ENCODE results near the gene MUC5B.

Gene MUC5B

DNA sequence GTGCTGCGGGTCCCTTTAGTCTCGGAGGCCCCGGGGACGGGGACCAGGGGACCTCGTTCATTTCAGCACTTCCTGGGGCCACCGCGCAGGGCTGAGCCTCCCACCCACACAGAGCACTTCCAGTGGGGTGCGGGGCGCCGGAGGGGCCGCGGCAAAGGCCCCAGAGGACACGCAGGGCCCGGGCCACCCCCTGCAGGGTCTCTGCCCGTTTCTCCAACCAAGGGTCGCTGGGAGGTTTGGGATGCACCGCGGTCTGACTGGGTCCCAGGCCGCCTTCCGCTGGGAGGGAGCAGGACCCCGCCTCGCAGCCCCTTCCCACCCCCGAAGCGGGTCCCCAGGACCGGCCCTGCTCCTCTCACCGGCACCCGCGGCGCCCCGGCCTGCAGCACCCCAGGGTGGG is 49.1 kb downstream of the MUC5B start:
- no peak for DNase-seq

DNA sequence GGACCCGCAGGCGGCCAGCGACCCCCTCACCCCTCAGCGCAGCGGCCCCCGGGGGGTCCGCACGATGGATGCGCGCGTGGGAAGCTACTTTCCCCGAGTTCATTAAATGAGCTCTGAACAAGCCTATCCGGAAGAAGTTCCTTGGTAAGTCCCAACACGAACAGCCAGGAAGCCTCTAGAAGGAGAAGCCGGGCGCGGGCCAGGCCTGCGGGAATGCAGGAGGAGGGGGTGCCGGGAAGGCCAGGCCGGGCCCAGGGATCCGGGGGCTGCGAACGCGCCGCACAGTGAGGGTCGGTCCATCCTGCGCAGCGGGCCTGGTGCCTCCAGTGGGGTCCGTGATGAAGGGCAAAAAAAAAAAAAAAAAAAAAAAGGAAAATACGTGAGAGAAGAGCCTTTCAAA is 49.7 kb downstream of the MUC5B start:
- DNase-seq = no peak

GRCh38 chr11:1274501-1274900 is 51.6 kb downstream of the MUC5B start:
- no peak for DNase-seq

DNA sequence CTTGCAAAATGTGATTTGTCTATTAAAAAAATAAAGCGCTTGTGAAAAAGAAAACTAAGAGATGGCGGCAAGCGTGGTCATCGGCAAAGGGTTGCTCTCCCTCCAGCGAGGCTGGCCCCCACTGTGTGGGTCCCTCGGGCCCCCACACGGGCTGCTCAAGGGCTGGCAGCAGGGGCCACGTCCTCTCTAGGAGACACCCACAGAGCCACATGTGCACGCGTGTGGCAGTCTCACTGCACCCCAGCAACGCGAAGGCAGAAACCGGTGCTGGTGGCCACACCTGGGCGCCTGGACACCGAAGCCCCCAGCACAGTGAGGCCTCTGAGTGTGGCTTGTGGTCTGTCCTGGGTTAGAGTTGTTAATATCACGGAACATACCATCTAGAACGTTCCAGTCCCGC is 52.2 kb downstream of the MUC5B start:
- no peak for DNase-seq

- DNase-seq = no peak
Observed at GRCh38 chr11:1276041-1276790, 53.4 kb downstream of the MUC5B start.

DNA sequence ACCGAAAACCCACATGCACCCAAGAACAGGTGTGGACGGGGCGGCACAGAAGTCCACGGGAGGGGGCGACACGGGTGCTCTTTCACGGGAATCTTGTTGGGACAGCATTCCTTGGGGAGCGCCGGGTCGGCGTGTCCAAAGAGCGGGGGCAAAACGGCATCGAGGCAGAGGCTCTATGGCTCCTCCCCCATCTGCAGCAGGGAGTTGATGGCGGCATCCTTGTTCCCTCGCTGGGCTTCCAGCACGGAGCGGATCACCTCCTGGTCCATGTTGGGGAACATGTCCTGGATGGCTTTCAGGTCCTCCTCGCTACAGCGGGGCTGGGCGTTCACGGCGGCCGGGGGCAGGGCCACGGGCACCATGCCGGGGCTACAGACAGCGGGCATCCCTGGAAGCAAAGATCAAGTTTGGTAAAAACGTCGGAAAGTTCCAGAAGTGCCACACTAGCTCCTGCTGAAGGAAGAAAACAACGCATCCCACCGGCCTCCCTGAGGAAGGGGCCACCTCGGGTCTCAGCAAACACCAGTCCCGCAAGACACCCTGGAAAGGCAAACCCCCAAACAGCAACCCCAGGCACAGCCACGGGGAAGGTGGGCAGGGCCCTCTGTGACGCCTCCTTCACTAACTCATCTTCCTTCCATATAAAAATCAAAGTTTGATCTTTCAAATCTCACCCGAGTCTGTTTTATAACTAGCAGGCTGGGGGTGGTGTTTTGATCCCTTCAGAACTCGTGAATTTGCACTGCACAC is 54.2 kb downstream of the MUC5B start:
- no peak for DNase-seq

DNA sequence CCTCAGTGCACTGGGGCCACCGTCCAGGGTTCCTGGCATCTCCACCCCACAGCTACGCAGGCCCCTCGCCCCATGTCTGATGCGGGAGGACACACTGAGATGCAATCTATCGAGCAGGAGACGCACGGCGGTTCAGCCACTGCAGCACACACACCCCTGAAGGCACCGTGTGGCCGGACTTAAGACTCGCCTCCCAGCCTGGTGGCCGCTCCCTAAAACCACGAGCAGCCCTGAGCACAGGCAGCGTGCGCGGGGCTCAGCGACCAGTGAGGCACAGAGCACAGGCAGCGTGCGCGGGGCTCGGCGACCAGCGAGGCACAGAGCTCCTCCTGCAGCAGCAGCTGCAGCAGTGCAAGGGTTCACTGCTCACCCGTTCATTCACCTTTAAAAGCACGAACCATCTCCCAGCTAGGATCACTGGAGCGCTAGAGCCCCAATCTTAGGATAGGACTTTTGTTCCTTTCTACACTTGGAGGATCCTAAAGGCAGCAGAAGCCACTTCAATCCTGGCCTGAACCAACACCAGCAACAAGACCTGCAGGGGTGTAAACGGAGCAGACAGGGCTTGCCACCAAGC is 55.2 kb downstream of the MUC5B start:
- DNase-seq = no peak

DNA sequence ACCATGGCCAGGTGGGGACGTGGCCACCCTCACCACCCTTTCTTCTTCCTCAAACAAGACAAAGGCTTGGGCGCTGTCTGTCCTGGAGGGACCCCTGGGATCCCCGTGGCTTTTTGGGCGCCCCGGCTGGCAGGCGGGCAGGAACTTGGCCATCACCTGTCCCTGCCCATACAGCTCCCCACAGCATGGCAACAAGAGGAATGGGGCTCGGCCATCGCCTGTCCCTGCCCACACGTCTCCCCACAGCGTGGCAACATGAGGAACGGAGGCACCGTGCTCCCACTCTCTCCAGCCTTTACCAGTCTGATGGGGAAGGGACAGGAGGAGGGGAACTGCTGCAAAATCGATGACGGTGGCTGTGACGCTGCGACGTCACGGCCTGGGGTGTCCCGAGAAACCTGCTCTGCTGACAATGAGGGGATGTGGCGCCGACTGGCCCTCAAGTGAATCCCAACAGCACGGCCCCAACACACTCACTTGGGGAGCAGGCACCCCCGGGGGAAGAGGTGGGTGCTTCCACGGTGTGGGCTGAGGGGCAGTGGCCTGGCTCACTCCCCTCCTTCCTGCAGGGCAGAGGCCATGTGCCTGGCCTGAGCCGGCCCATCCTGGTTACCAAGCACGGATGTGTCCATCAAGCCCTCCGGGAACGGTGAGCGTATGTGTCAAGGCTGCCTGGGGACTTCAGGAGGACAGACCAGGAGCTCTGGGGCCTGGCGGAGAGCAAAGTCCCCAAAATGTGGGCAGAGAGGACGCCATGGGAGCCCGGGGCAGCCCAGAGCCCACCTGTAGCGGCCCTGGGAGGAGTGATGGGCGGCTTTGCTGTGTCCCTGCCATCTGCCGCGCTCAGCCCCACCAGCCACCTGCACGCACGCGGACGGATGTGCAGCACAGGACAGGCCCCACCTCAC is 56.2 kb downstream of the MUC5B start:
- DNase-seq = no peak

DNA sequence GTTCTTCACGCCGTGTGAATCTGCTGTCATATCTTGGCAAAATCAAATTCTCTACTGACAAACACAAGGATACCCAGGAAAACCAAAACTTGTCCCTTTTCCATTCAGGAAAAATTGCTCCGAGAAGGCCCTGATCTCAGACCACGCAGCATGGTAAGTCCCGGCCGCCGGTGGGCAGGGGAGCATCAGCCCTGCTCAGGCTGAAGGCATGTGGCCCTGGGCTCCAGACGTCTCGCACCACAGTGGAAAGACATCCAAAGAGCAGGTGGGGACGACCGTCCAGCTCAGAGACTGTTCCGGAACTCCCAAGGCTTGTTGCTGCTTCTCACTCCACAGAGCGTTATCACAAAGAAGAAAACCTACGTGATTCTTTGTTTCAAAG is 56.8 kb downstream of the MUC5B start:
- DNase-seq = no peak

GRCh38 chr11:1280116-1281035 is 57.5 kb downstream of the MUC5B start:
- DNase-seq = no peak

- DNase-seq = no peak
Observed at GRCh38 chr11:1281326-1281973, 58.6 kb downstream of the MUC5B start.

DNA sequence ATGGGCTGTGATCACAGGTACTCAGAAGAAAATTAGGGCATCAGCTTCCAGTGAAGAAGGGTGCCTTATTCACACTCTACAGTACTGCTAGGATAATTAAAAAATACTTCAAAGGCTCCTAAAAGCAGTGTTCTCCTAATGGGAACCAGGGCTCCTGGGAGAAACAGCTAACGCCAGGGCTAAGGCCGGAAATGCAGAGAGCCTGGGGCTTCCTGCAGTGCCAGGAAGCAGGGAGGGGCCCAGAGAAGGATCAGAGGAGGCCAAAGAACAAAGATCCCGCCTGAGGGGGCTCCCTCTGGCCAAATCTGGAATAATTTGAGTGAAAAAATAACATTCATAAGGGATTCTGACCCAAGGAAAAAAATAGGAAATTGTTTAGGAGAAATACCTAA is 59.1 kb downstream of the MUC5B start:
- DNase-seq = no peak

DNA sequence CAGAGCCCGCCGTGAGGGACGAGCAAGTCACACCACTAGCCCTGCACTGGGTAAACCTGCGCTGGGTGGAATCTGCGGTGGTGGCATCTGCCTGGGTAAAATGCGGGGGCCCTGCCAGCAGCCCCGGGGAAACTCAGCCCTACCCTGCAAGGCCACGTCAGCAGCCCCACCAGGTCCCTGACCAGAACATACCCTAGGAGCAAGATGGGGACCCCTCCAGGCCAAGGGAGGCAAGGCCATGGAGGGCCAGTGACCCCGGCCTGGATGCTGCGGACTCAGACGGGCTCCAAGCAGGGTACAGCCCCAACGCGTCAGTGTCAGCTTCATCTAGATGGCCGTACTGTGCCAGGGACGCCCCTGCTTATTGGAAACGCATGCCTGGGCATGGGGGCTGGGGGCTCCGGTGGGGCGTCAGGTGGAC is 60.2 kb downstream of the MUC5B start:
- DNase-seq = no peak

- no peak for DNase-seq
Observed at GRCh38 chr11:1283906-1284305, 61.0 kb downstream of the MUC5B start.

DNA sequence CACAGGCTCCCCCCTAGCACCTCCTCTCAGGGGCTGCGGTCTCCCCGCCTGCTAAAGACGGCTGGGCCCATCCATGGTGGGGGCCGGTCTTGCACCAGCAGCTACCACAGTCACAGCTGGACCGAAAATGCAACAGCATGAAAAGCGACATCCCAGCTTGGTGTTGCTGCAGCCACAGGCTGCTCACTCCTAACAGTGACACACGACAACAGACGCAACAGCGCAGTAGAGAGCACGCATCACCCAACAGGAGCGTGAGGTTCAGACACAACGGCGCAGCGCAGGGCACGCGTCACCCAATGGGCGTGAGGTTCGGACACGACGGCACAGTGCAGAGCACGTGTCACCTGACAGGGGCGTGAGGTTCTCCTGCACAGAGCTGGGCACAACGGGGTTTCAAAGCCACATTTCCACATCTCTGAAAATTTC is 62.5 kb downstream of the MUC5B start:
- DNase-seq = no peak

DNA sequence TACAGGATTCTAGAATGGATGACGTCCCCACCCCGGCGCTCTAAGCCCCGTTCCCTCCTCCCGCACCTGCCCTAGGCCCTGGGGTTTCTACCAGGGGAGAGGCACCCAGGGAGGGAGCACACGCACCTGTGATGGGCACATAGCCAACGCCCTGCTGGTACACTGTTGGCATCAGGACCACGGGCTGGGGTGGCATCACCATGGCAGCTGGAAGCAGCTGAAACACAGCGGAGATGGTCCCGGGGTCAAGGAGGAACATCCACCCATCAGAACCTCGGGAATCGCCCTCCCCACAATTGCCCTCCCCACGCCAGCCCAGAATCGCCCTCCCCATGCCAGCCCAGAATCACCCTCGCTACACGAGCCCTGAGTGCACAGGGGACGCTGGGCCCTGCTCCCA is 63.0 kb downstream of the MUC5B start:
- no peak for DNase-seq

DNA sequence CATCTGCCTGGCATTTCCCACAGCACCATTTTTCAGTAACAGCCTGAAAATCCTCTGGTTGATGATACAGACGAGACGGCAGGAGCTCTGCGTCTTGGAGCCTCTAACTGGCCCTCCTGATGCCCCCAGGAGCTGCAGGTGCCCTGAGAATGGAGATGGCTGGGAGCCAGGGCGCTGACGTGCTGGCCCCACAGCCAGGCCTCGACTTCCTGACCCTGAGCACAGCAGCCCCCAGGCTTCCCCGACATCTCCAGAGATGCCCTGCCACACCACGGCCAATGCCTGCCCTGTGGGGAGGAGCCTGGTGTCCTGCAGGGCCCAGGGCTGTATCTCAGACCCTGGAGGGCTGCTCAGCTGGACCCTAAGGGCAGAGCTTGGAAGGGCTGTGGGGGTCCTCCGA is 65.1 kb downstream of the MUC5B start:
- DNase-seq = no peak

DNA sequence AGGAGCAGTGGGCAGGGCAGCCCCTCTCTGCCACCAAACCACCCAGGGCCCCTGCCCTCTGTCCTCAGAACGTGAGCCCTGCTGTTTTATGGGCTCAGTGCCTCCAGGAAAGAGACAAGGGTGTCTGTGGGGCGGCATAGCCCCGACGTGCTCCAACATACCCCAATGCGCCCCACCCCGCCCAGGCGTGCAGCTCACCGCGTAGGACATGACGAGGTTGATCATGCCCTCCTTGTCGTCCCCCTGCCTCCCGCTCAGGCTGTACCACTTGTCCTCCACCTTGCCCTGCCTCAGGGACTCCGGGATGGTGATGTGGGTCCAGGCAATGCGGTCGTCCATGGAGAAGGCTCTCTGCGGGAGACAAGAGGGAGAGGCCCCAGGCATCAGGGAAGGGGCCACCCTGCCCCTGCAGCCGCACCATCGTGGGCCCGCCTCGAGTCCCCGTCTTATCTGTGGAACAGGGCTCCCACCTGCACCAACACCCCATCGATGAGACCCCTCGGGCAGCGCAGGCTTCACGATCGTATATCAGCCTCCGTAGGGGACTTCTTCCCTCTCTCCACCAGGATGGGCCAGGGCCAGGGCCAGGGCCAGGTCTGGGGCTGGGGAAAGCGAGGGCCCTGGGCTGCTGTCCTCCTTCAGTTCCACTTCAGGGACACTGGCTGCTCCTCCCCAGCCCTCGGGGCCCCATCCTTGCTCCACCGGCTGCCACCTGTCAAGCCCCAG is 65.7 kb downstream of the MUC5B start:
- no peak for DNase-seq

DNA sequence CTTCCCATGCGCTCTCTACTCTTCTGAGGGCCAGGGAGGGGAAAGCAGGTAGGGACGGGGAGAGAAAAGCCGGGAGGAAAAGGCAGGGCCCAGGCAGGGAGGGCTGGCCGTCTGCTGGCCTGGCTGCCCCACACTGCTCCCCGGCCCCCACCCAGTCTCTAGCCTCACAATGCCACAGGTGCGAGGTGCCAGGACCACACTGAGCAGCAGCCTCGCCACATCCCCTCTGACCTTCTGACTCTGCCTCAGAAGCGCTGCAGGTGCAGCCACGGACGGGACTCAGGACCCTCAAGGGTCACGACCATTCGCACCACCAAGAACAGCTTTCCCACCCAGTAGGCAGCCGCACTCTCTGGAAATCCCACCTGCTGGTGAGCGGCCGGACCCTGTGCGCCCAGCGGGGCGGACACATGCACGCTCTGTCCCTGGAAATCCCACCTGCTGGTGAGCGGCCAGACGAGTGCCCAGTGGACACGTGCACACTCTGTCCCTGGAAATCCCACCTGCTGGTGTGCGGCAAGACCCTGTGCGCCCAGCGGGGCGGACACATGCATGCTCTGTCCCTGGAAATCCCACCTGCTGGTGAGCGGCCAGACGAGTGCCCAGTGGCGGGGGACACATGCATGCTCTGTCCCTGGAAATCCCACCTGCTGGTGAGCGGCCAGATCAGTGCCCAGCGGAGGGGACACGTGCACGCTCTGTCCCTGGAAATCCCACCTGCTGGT is 66.5 kb downstream of the MUC5B start:
- no peak for DNase-seq

All from fibroblast of upper back skin (primary cell).